ENCODE measurements around the gene NHERF2.

- TF ChIP-seq, protein P1, sequence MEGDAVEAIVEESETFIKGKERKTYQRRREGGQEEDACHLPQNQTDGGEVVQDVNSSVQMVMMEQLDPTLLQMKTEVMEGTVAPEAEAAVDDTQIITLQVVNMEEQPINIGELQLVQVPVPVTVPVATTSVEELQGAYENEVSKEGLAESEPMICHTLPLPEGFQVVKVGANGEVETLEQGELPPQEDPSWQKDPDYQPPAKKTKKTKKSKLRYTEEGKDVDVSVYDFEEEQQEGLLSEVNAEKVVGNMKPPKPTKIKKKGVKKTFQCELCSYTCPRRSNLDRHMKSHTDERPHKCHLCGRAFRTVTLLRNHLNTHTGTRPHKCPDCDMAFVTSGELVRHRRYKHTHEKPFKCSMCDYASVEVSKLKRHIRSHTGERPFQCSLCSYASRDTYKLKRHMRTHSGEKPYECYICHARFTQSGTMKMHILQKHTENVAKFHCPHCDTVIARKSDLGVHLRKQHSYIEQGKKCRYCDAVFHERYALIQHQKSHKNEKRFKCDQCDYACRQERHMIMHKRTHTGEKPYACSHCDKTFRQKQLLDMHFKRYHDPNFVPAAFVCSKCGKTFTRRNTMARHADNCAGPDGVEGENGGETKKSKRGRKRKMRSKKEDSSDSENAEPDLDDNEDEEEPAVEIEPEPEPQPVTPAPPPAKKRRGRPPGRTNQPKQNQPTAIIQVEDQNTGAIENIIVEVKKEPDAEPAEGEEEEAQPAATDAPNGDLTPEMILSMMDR (IDR thresholded peaks at IDR 0.05): no peak
- TF ChIP-seq POLR2A (IDR thresholded peaks at IDR 0.05): no peak
These were observed 24.1 kb upstream of the NHERF2 start for GRCh38 chr16:2002406-2003230.
